DMS114 treated with DMSO at 0.1 percent for 48 hours (cell line): ENCODE results near the gene PELI2.

Source experiments
- DNase-seq: peaks from one replicate; lab custom pipeline; 2025; ENCODE audit not compliant: unreplicated experiment; lab: John Stamatoyannopoulos, UW

The PELI2 gene

GRCh38 chr14:56237398-56237797 is 119.2 kb downstream of the PELI2 start:
- DNase-seq: no peak

DNA sequence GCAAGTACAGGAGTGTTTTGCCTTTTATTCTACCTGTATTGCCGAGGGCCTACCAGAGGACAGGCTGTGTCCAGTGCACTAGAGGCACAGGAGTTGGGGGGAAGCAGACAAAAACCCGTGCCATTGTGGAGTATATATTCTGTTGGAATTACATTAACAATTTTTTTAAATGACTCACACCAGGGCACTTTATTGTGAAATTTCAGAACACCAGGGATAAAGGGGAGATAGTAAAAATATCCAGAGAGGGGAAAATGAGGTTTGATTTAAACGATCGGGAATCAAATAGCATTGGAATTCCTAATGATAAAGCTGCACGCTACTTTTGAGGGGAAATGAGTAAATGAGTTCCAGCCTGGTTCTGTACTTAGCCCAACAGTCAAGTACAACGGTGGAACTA is 123.2 kb downstream of the PELI2 start:
- no peak for DNase-seq

DNA sequence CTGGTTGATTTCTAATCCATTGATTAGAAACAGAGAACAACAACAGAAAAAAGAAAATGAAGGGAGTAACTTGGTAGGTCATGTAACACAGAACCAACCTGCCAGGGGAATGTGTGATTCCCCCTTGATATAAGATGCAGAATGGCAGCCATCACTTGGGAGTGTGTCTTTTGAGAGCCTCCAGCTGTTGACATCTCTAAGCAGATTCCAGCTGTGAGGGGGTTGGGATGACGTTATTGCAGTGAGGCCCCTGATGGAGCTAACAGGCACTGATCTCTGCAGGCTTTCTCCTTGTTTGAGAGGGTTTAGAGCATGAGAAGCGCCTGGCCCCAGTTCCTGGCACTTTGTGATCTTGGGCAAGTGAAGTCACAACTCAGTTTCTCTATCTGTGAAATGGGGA is 124.9 kb downstream of the PELI2 start:
- DNase-seq: no peak

DNA sequence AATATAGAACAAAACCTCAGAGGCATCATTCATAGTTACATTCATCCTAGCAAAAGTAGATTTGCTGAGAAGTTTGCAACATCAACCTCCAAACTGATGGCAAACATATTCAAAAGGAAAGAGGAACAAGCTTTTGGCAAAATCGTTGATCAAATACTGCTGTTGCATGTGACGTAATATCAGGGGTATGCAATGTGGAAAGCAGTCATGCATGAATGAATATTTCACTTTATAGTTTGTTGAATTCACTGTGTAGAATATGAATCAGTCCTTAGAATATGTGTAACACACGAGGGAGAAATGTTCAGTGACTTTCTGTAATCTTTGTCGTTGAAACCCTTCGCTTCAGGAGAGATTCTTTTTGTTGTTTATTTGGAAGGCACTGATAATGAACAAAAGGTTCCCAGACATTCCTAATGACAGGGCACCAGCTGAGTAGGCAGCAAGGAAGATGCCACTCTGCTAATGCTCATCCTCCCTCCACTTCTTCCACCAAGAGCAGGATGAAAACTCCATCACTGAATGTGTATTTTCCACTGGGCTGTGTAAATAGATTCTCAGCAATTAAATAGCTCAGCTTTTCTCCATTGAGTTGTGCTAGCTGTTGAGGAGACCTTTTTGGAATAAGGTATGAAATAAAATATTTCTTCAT is 126.1 kb downstream of the PELI2 start:
- DNase-seq: no peak

GRCh38 chr14:56247495-56248200 is 129.4 kb downstream of the PELI2 start:
- no peak for DNase-seq

DNA sequence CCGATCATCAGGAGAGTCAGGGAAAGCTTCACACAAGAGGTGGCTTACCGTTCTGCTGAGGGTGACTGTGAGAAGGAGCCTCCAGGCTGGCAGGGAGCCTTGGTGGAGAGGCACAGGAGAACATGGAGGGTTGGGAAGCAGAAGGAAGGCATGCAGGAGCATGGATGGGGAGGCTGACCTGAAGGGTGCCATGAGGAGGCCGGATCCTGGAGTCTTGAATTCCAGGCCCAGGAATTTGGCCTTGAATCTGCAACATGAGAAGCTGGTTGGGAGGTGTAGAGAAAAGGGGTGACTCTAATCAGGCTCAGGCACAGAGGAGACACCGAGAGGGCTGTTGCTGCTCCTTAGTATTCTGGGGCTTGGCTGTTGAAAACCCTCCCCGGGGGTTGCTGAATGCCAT is 130.2 kb downstream of the PELI2 start:
- no peak for DNase-seq

- no peak for DNase-seq
Observed at GRCh38 chr14:56261046-56261445, 142.8 kb downstream of the PELI2 start.

DNA sequence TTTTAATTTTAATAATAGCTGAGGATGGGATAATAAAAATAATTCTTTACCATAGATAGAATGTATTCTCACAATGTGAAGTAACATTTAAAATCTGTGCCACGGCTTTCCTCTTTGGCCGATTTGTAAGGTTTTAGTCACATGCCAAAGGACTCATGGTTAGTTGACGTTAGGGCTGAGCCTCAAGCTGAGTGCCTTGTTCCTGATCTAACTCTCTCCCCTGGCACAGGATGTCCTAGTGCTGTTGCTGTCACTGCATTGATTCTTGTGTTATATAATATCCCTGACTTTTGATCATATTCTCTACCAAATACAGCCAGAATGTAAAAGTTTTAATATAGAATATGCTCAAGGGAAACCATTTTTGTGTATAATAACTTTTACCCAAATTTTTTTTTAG is 144.3 kb downstream of the PELI2 start:
- no peak for DNase-seq

- DNase-seq: no peak
Observed at GRCh38 chr14:56268039-56268438, 149.8 kb downstream of the PELI2 start.

DNA sequence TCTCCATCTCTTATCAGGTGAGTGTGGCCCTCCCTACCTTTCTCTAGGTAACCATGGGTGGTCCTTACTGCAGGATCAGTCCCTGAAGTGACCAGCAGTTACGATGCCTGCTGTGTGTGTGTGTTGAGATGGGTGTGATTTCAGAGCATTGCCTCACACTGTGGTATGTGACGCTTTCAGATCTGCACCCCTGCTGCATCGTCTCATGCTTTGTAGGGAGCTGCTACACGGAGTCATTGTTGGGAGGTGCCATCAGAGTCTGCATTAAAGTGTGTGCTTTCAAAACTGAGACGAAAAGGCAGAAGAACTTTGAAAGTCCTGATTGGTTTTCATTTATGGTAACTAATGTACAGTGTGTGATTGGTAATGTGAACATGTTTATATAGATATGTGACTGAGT is 150.5 kb downstream of the PELI2 start:
- DNase-seq: no peak

- no peak for DNase-seq
Observed at GRCh38 chr14:56270921-56271320, 152.7 kb downstream of the PELI2 start.

DNA sequence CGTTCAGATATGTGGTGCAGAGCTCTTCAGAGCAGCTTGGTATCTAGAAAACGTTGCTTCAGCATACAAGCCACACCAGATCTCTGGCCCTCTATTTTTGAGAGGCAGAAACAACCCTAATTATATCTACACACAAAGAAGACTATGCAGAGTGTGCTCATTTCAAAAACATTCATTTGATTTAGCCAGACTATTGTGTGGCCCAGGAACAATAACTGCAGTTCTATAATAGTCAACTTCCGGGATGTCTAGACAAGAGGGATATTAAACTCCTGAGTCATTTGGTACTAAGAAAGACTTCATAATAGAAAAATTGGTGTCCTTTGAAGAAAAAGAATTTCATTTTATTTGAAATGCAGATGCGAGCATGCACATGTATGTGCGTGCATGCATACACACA is 153.8 kb downstream of the PELI2 start:
- DNase-seq: no peak

DNA sequence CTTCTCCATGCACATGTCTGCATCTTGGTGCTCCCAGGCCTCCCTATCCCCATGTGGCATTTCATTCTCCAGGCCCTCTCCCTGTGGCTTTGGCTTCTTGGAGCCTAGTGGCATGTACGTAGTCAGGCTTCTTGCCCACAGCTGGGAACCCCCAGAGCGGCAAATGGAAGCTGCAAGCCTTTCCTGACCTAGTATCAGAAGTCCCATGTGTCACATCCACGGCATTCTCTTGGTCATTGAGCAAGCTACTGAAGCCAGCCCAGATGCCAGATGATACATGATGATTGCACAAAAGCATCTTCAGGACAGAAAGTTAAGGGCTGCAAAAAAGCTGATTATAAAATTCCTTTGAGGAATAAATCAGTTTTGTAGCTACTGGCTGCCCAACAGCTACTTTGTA is 154.9 kb downstream of the PELI2 start:
- no peak for DNase-seq

DNA sequence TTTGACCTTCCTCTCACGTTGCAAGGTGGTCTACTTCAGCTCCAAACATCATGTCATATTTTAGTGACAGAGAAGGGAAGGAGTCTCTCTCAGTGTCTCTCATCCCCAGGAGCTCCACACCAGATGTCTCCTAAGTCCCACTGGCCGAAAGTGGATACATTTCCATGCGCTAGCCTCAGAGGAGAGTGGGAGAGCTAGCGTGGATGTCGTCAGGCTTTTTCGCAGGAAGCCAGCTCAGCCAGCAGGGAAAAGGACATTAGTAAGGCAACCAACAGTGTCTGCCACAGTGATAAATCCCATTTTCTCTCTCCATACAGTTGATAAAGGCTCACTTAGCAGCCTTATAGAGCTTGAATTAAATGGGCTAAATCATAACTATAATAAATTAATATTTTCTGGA is 155.7 kb downstream of the PELI2 start:
- DNase-seq: no peak

GRCh38 chr14:56274556-56274955 is 156.3 kb downstream of the PELI2 start:
- DNase-seq: no peak

GRCh38 chr14:56276108-56276507 is 157.9 kb downstream of the PELI2 start:
- DNase-seq: no peak

DNA sequence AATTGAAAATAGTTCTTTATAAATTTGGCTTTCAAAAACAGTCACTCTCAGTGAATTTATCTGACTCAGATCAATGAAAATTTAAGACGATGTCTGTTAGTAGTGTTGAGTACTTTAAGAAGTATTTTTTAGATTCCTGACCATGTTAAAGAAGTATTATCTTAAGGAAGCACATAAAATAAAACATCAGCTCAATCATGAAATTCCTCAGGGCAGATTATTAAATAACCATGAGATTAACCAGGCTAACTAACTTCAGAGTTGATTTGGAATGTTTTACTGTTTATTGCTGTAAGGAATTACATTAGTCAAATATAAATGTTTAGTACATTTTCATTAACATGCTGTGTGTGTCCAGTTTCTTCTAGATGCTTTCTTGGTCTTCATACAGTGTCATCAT is 160.2 kb downstream of the PELI2 start:
- DNase-seq: no peak

DNA sequence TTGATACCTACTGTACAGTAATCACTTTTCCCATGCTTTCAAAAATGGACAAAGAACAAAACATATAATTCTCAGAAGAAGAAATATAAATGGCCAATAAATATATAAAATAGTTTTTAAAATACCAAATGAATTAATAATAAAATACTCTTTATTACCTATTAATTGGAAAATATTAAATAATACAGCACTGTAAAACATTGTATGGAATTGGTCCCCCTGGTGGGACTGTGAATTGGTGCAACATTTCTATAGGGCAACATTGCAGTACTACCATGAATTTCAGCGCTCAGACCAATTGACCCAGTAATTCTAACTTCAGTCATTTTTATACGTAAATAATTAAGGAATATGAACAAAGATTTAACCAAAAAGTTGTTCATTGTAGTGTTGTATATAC is 162.6 kb downstream of the PELI2 start:
- no peak for DNase-seq

DNA sequence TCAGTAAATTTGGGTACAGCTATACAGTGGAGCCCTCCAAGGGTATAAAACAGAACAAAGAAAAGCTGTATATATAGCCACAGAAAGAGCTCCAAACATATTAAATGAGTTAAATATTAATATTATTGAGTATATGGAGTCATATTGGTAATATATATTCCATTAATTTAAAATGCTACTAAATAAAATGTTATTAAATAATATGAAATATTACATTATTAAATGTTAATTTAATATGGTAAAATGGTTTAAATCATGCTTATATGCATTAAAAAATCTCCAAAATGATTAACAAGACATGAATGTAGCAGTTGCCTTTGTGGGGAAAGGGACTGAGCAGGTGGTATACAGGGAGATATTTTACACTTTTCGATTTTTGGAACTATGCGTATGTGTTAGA is 164.0 kb downstream of the PELI2 start:
- DNase-seq: no peak

GRCh38 chr14:56284641-56285040 is 166.4 kb downstream of the PELI2 start:
- no peak for DNase-seq

GRCh38 chr14:56289155-56289554 is 170.9 kb downstream of the PELI2 start:
- DNase-seq: no peak

GRCh38 chr14:56290195-56290594 is 172.0 kb downstream of the PELI2 start:
- no peak for DNase-seq

- no peak for DNase-seq
Observed at GRCh38 chr14:56292970-56293369, 174.8 kb downstream of the PELI2 start.
